HCT116 (cell line): ENCODE results near the gene CDH24. TPM values are rescaled to one million over a fixed set of nuclear protein-coding genes. Genes with fewer than 3 reads are reported as not detected.

Experiments used
- ATAC-seq: fragments of 200-7000 bp; cut with Tn5 transposase; 2 replicates; pipeline ENCODE4 v1.9.1; 2020; ENCODE audit warnings: mild to moderate bottlenecking, moderate library complexity
- BruUV-seq: library from RNA; stranded (reverse); fragments of 400-500 nt; replicated peaks from 2 replicates; lab custom pipeline; 2021; lab: Mats Ljungman, UMichigan
- CTCF ChIA-PET: fragments of 300-600 bp; sonication (Branson Sonifier 250); formaldehyde crosslinking; loops from one replicate; lab custom pipeline; 2021; ENCODE audit warnings: antibody characterized with exemption; lab: Charles Lee
- POLR2A ChIA-PET: fragments of 300-600, 350-600 bp; sonication (Branson Sonifier 250); formaldehyde crosslinking; loops from one replicate; lab custom pipeline; 2021; ENCODE audit warnings: antibody characterized with exemption; lab: Charles Lee
- RAD21 ChIA-PET, 2 experiments: fragments of 300-600 bp; sonication (Branson Sonifier 250); formaldehyde crosslinking; loops; one replicate each; lab custom pipeline; 2023; ENCODE audit warnings: low total read pairs in 2 of 2; ENCODE audit not compliant: uncharacterized antibody in 2 of 2, unreplicated experiment in 2 of 2, low non-redundant PET in 1 of 2; lab: Charles Lee
- DNase-seq: peaks from one replicate; pipeline ENCODE4 v3.0.0-alpha.2; 2010; ENCODE audit warnings: low read depth, low spot score
- H2AFZ ChIP-seq: fragments of 200-600 bp; shearing (Covaris generic), sonication (generic); 2 replicates; pipeline ENCODE4 v1.6.1; 2017; ENCODE audit warnings: low read depth, mixed run types, mixed read lengths, antibody characterized with exemption, low read length; ENCODE audit not compliant: poor library complexity, severe bottlenecking
- H3K27ac ChIP-seq: 2 replicates; pipeline ENCODE4 v1.5.1; 2012; ENCODE audit warnings: low read depth, low read length
- H3K27me3 ChIP-seq: fragments of 200-600 bp; sonication (generic); 2 replicates; pipeline ENCODE4 v1.6.1; 2016; ENCODE audit warnings: mixed run types, low read length, mixed read lengths; ENCODE audit not compliant: insufficient read depth
- H3K36me3 ChIP-seq, 2 experiments: fragments of 200-500 bp in 1 of 2; fragments of 200-600 bp in 1 of 2; sonication (Bioruptor generic) in 1 of 2; sonication (generic) in 1 of 2; 2 replicates each; pipeline versions ENCODE4 v1.5.1 to v1.6.1; 2014 to 2016; ENCODE audit warnings: low read length in 2 of 2, inconsistent platforms in 1 of 2, mixed read lengths in 1 of 2, mixed run types in 1 of 2; ENCODE audit not compliant: insufficient read depth in 2 of 2, control insufficient read depth in 1 of 2
- H3K4me1 ChIP-seq, 2 experiments: fragments of 200-600 bp in 1 of 2; sonication (generic) in 1 of 2; 2 replicates each; pipeline versions ENCODE4 v1.5.1 to v1.6.1; 2012 to 2017; ENCODE audit warnings: low read length in 2 of 2, inconsistent platforms in 1 of 2, mild to moderate bottlenecking in 1 of 2, mixed read lengths in 1 of 2, mixed run types in 1 of 2, moderate library complexity in 1 of 2; ENCODE audit not compliant: insufficient read depth in 2 of 2, control insufficient read depth in 1 of 2
- H3K4me2 ChIP-seq: fragments of 200-600 bp; sonication (generic); 2 replicates; pipeline ENCODE4 v1.6.1; 2017; ENCODE audit warnings: mixed run types, low read length, mixed read lengths
- H3K4me3 ChIP-seq, 2 experiments: fragments of 200-600 bp in 1 of 2; sonication (generic) in 1 of 2; replicated peaks in 1 of 2; 2 replicates each; pipeline ENCODE4 v1.5.1; 2011 to 2016; ENCODE audit warnings: low read length in 2 of 2, control low read depth in 1 of 2, low read depth in 1 of 2, mild to moderate bottlenecking in 1 of 2, mixed read lengths in 1 of 2, mixed run types in 1 of 2
- H3K79me2 ChIP-seq: fragments of 200-600 bp; sonication (generic); 2 replicates; pipeline ENCODE4 v1.6.1; 2017; ENCODE audit warnings: mild to moderate bottlenecking, mixed run types, low read length, moderate library complexity, mixed read lengths; ENCODE audit not compliant: insufficient read depth
- H3K9ac ChIP-seq: fragments of 200-600 bp; sonication (generic); 2 replicates; pipeline ENCODE4 v1.6.1; 2016; ENCODE audit warnings: low read length, mixed read lengths
- H3K9me2 ChIP-seq: fragments of 200-600 bp; sonication (generic), shearing (Covaris generic); 2 replicates; pipeline ENCODE4 v1.6.1; 2017; ENCODE audit warnings: mixed run types, mild to moderate bottlenecking, moderate library complexity; ENCODE audit not compliant: insufficient read depth
- H3K9me3 ChIP-seq, 2 experiments: fragments of 200-500 bp in 1 of 2; fragments of 200-600 bp in 1 of 2; sonication (Bioruptor generic) in 1 of 2; sonication (generic) in 1 of 2; 2 replicates each; pipeline ENCODE4 v1.6.1; 2014 to 2017; ENCODE audit warnings: low read length in 2 of 2, mixed read lengths in 2 of 2, inconsistent platforms in 1 of 2, low read depth in 1 of 2, mild to moderate bottlenecking in 1 of 2, mixed run types in 1 of 2, moderate library complexity in 1 of 2; ENCODE audit not compliant: control insufficient read depth in 1 of 2, insufficient read depth in 1 of 2
- H4K20me1 ChIP-seq: fragments of 200-600 bp; sonication (generic), shearing (Covaris generic); 2 replicates; pipeline ENCODE4 v1.6.1; 2017; ENCODE audit warnings: mixed run types, mild to moderate bottlenecking, moderate library complexity; ENCODE audit not compliant: insufficient read depth
- ATF3 ChIP-seq: IDR thresholded peaks from 2 replicates; pipeline ENCODE4 v1.6.1; 2012
- CEBPB ChIP-seq: IDR thresholded peaks from 2 replicates; pipeline ENCODE4 v1.6.1; 2012; ENCODE audit warnings: low read depth
- CTCF ChIP-seq, 3 experiments: fragments of 200-600 bp in 1 of 3; sonication (generic) in 1 of 3; IDR thresholded peaks in 2 of 3; conservative IDR thresholded peaks in 1 of 3; 2 replicates each; pipeline ENCODE4 v1.5.1; 2012 to 2017; ENCODE audit warnings: low read depth in 2 of 3, low read length in 2 of 3, antibody characterized with exemption in 1 of 3, borderline replicate concordance in 1 of 3, control low read depth in 1 of 3, mild to moderate bottlenecking in 1 of 3, mixed read lengths in 1 of 3, mixed run types in 1 of 3, moderate library complexity in 1 of 3; ENCODE audit not compliant: insufficient read depth in 1 of 3
- ELF1 ChIP-seq: IDR thresholded peaks from 2 replicates; pipeline ENCODE4 v1.6.1; 2012; ENCODE audit warnings: low read depth, borderline replicate concordance
- EZH2 ChIP-seq: fragments of 200-600 bp; sonication (generic); IDR thresholded peaks from 2 replicates; pipeline ENCODE4 v1.6.1; 2017; ENCODE audit warnings: antibody characterized with exemption, mixed run types
- EZH2phosphoT487 ChIP-seq: fragments of 200-600 bp; IDR thresholded peaks from 2 replicates; pipeline ENCODE4 v1.6.1; 2018; ENCODE audit warnings: antibody characterized with exemption, borderline replicate concordance
- JUND ChIP-seq: IDR thresholded peaks from 2 replicates; pipeline ENCODE4 v1.6.1; 2012
- POLR2A ChIP-seq: IDR thresholded peaks from 2 replicates; pipeline ENCODE4 v1.7.0; 2011; ENCODE audit warnings: borderline replicate concordance; ENCODE audit not compliant: insufficient read depth, insufficient read length; ENCODE audit errors: extremely low read depth
- POLR2AphosphoS5 ChIP-seq: IDR thresholded peaks from 2 replicates; pipeline ENCODE4 v1.6.1; 2011; ENCODE audit warnings: mild to moderate bottlenecking, low read depth, low read length, moderate library complexity
- SP1 ChIP-seq: IDR thresholded peaks from 2 replicates; pipeline ENCODE4 v1.6.1; 2012; ENCODE audit warnings: low read depth
- SRF ChIP-seq: IDR thresholded peaks from 2 replicates; pipeline ENCODE4 v1.6.1; 2012; ENCODE audit warnings: low read depth
- TCF7L2 ChIP-seq: IDR thresholded peaks from 2 replicates; pipeline ENCODE4 v1.7.0; 2011; ENCODE audit warnings: borderline replicate concordance, inconsistent platforms; ENCODE audit not compliant: insufficient read depth, insufficient read length; ENCODE audit errors: extremely low read depth
- ZBTB33 ChIP-seq: IDR thresholded peaks from 2 replicates; pipeline ENCODE4 v1.6.1; 2011; ENCODE audit warnings: mild to moderate bottlenecking, low read length, moderate library complexity; ENCODE audit not compliant: insufficient replicate concordance; ENCODE audit errors: extremely low read depth
- intact Hi-C: fragments of 100-400 bp; cut with micrococcal nuclease; formaldehyde crosslinking; loops from 2 replicates; pipeline ENCODE4 v1.10.0; 2022
- total RNA-seq: library from RNA; stranded (reverse); gene quantifications from one replicate; pipeline ENCODE4 v1.2.1, GENCODE V29; 2021; ENCODE audit not compliant: unreplicated experiment

The CDH24 gene
- total RNA-seq, 1 experiment from 2014 or later: 19.3 TPM

GRCh38 chr14:23103581-23103980 lies 46.3 kb upstream of the CDH24 start:
- no peaks in the 10 kb centered on the region for H4K20me1 ChIP-seq
- H3K27me3 ChIP-seq: no peaks in the 10 kb centered on the region; the same call in 1 of the 2 replicates
- no peaks in the 10 kb centered on the region for H3K9me3 ChIP-seq
- H3K79me2 ChIP-seq: peaks cover 7% of the 10 kb centered on the region; the same call in 1 of the 2 replicates
- RAD21 ChIA-PET: no interaction called here
- intact Hi-C loops: no loop called here
- H2AFZ ChIP-seq: no peak overlapping the region
- no peak overlapping the region for H3K9ac ChIP-seq
- POLR2A ChIA-PET: interaction anchor here (1.5 kb wide), 1 partner anchor 9 kb away, joined by 7 read pairs; the partner anchor contains the start of genes ACIN1 and C14orf119
- no peaks in the 10 kb centered on the region for H3K4me1 ChIP-seq
- CTCF ChIA-PET: no interaction called here
- H3K9me2 ChIP-seq: no peaks in the 10 kb centered on the region
- TF ChIP-seq CEBPB (no peak), EZH2phosphoT487 (no peak), CTCF (IDR thresholded peaks at IDR 0.05 in 2 of 3, conservative IDR thresholded peaks at IDR 0.05 in 1 of 3; ENCODE audit: borderline replicate concordance in 1 of 3, insufficient read depth in 1 of 3, low read depth in 2 of 3, low read length in 2 of 3) (no peak), SRF (no peak), SP1 (no peak), ELF1 (no peak), JUND (no peak), EZH2 (no peak), TCF7L2 (no peak), POLR2A (no peak), ATF3 (no peak), ZBTB33 (no peak), POLR2AphosphoS5 (no peak)
- peaks cover 4 to 6% of the 10 kb centered on the region in 2 experiments; a peak in 3 of 4 replicates for H3K36me3 ChIP-seq
- no peak overlapping the region for H3K4me2 ChIP-seq
- DNase-seq (no peak), ATAC-seq (no peak)
- BruUV-seq: no TSS peak
- H3K4me3 ChIP-seq: no peak overlapping the region
- no peak overlapping the region for H3K27ac ChIP-seq
